ENCODE results near the gene R3HDML. TPM values are rescaled to one million over a fixed set of nuclear protein-coding genes. Genes with fewer than 3 reads are reported as not detected.
A peak's percentile ranks its signal among the peaks of the same experiment; 100 is the strongest.

R3HDML gene
- total and polyA plus RNA-seq, 2 of the 13 experiments (the other 11 are each of a cell fraction or from before 2014, with no cell fraction given) = not detected

- TF ChIP-seq MIER2 (CRISPR knock-in tag; IDR thresholded peaks at IDR 0.05) (peak; percentile 95), KLF16 (CRISPR knock-in tag; IDR thresholded peaks at IDR 0.05) (no peak), GABPA (IDR thresholded peaks at IDR 0.05; ENCODE audit: low read depth, low read length) (no peak), GABPA (CRISPR knock-in tag; IDR thresholded peaks at IDR 0.05; ENCODE audit: low read depth) (no peak), ZNF7 (CRISPR knock-in tag; IDR thresholded peaks at IDR 0.05) (no peak), ZNF770 (CRISPR knock-in tag; IDR thresholded peaks at IDR 0.05) (no peak), MAX (IDR thresholded peaks at IDR 0.05) (0 out of 2 replicates have a peak, but pooled peaks have one; percentile 8), KLF12 (CRISPR knock-in tag; IDR thresholded peaks at IDR 0.05; ENCODE audit: borderline replicate concordance) (no peak), PREB (CRISPR knock-in tag; IDR thresholded peaks at IDR 0.05) (no peak), ZNF782 (CRISPR knock-in tag; IDR thresholded peaks at IDR 0.05; ENCODE audit: borderline replicate concordance) (no peak), KLF6 (CRISPR knock-in tag; IDR thresholded peaks at IDR 0.05) (no peak), ZEB1 (IDR thresholded peaks at IDR 0.05; ENCODE audit: insufficient replicate concordance, low read depth) (no peak), ZNF776 (CRISPR knock-in tag; IDR thresholded peaks at IDR 0.05) (no peak), ZNF460 (CRISPR knock-in tag; IDR thresholded peaks at IDR 0.05; ENCODE audit: borderline replicate concordance) (no peak), ZNF441 (CRISPR knock-in tag; IDR thresholded peaks at IDR 0.05; ENCODE audit: borderline replicate concordance) (peak; percentile 42; the same call in 1 of the 2 replicates), NR3C1 (CRISPR knock-in tag; IDR thresholded peaks at IDR 0.05) (no peak), WIZ (CRISPR knock-in tag; IDR thresholded peaks at IDR 0.05) (peak; percentile 70; the same call in 1 of the 2 replicates), DNMT1 (CRISPR knock-in tag; IDR thresholded peaks at IDR 0.05) (peak; percentile 83; the same call in 1 of the 2 replicates), ZNF143 (CRISPR knock-in tag; IDR thresholded peaks at IDR 0.05) (no peak), BRD4 (CRISPR knock-in tag; IDR thresholded peaks at IDR 0.05) (no peak), ZNF530 (CRISPR knock-in tag; IDR thresholded peaks at IDR 0.05; ENCODE audit: low read depth) (no peak; the same call in 1 of the 2 replicates), PPARG (CRISPR knock-in tag; conservative IDR thresholded peaks at IDR 0.05) (no peak), ESRRA (CRISPR knock-in tag; IDR thresholded peaks at IDR 0.05; ENCODE audit: low read depth) (0 out of 2 replicates have a peak, but pooled peaks have one; percentile 15), ZNF547 (CRISPR knock-in tag; IDR thresholded peaks at IDR 0.05) (no peak), HDAC2 (CRISPR knock-in tag; IDR thresholded peaks at IDR 0.05) (no peak; the same call in 1 of the 2 replicates), TFAP4 (IDR thresholded peaks at IDR 0.05; ENCODE audit: borderline replicate concordance, low read depth) (0 out of 2 replicates have a peak, but pooled peaks have one; percentile 32), THRA (CRISPR knock-in tag; IDR thresholded peaks at IDR 0.05; ENCODE audit: borderline replicate concordance) (no peak)
Observed at GRCh38 chr20:44396369-44397130, 59.7 kb downstream of the R3HDML start (continued).

Data from HepG2 (cell line).